SU-DHL-6 (cell line): ENCODE results near the gene CCDC83.

Source experiments
- H2AFZ ChIP-seq: fragments of 200-600 bp; sonication (generic); 2 replicates; pipeline ENCODE4 v1.6.1; 2014; ENCODE audit warnings: low read depth, mild to moderate bottlenecking, moderate library complexity, mixed read lengths, antibody characterized with exemption, low read length; ENCODE audit not compliant: severe bottlenecking
- H3F3A ChIP-seq: fragments of 200-600 bp; shearing (Covaris generic); 2 replicates; pipeline ENCODE4 v1.6.0; 2016; ENCODE audit warnings: antibody characterized with exemption, mild to moderate bottlenecking; ENCODE audit not compliant: insufficient read depth
- H3K27ac ChIP-seq: fragments of 200-600 bp; sonication (generic); 2 replicates; pipeline ENCODE4 v1.5.1; 2016; ENCODE audit warnings: low read depth, mild to moderate bottlenecking, low read length, moderate library complexity, mixed read lengths
- H3K27me3 ChIP-seq: fragments of 200-600 bp; sonication (generic), shearing (Covaris generic); 2 replicates; pipeline ENCODE4 v1.6.0; 2014; ENCODE audit warnings: mild to moderate bottlenecking, low read length
- H3K36me3 ChIP-seq: fragments of 200-600 bp; sonication (generic); 2 replicates; pipeline ENCODE4 v1.6.1; 2014; ENCODE audit warnings: mild to moderate bottlenecking, low read length, mixed read lengths
- H3K4me2 ChIP-seq: fragments of 300-600, 200-600 bp; shearing (Covaris generic), sonication (generic); 2 replicates; pipeline ENCODE4 v1.6.0; 2014; ENCODE audit warnings: low read length, low read depth, mild to moderate bottlenecking; ENCODE audit not compliant: poor library complexity, severe bottlenecking
- H3K4me3 ChIP-seq: fragments of 200-600 bp; sonication (generic); 2 replicates; pipeline ENCODE4 v1.5.1; 2014; ENCODE audit warnings: antibody characterized with exemption, low read length, mild to moderate bottlenecking, mixed read lengths; ENCODE audit not compliant: insufficient read depth, poor library complexity, severe bottlenecking
- H3K79me2 ChIP-seq: fragments of 200-600 bp; sonication (generic); 2 replicates; pipeline ENCODE4 v1.6.1; 2014; ENCODE audit warnings: mild to moderate bottlenecking, low read length, moderate library complexity; ENCODE audit not compliant: insufficient read depth
- H3K9ac ChIP-seq: fragments of 200-600 bp; sonication (generic); 2 replicates; pipeline ENCODE4 v1.7.0; 2014; ENCODE audit warnings: mild to moderate bottlenecking, low read length
- H3K9me2 ChIP-seq: fragments of 200-600 bp; sonication (generic); replicated peaks from 2 replicates; pipeline ENCODE4 v1.6.1; 2014; ENCODE audit warnings: low read length; ENCODE audit not compliant: insufficient read depth
- H3K9me3 ChIP-seq: fragments of 200-600 bp; sonication (generic); 2 replicates; pipeline ENCODE4 v1.6.1; 2014; ENCODE audit warnings: low read length, mixed read lengths; ENCODE audit not compliant: insufficient read depth
- H4K20me1 ChIP-seq: fragments of 200-600 bp; sonication (generic); 2 replicates; pipeline ENCODE4 v1.6.1; 2014; ENCODE audit warnings: low read depth, mild to moderate bottlenecking, antibody characterized with exemption, low read length, moderate library complexity, mixed read lengths
- CTCF ChIP-seq: fragments of 200-600 bp; sonication (generic); IDR thresholded peaks from one replicate; pipeline ENCODE4 v1.5.1; 2017; ENCODE audit warnings: antibody characterized with exemption, mild to moderate bottlenecking, low read length, moderate library complexity; ENCODE audit not compliant: insufficient read depth, poor library complexity, severe bottlenecking
- EZH2phosphoT487 ChIP-seq: fragments of 200-600 bp; sonication (generic), shearing (Covaris generic); conservative IDR thresholded peaks from 2 replicates; pipeline ENCODE4 v1.6.1; 2018; ENCODE audit warnings: mild to moderate bottlenecking, antibody characterized with exemption, low read length, moderate library complexity, mixed read lengths

The CCDC83 gene

GRCh38 chr11:85948884-85949283 lies 93.7 kb downstream of the CCDC83 start:
- H3K79me2 ChIP-seq, result no peaks in the 10 kb centered on the region
- 0 out of 2 replicates have a peak, but pooled peaks cover 3% of the 10 kb centered on the region for H3F3A ChIP-seq
- no peak overlapping the region for H2AFZ ChIP-seq
- H3K4me3 ChIP-seq, result no peak overlapping the region
- H3K27ac ChIP-seq, result no peak overlapping the region
- no peaks in the 10 kb centered on the region for H4K20me1 ChIP-seq
- no peaks in the 10 kb centered on the region for H3K27me3 ChIP-seq
- H3K9me2 ChIP-seq, result no peaks in the 10 kb centered on the region
- H3K9ac ChIP-seq, result no peak overlapping the region
- H3K9me3 ChIP-seq, result peaks cover 20% of the 10 kb centered on the region; the same call in 1 of the 2 replicates
- H3K4me2 ChIP-seq, result no peak overlapping the region
- peaks cover 5% of the 10 kb centered on the region; the same call in 1 of the 2 replicates for H3K36me3 ChIP-seq
- TF ChIP-seq EZH2phosphoT487 (no peak), CTCF (no peak)

GRCh38 chr11:85949798-85950197 lies 94.6 kb downstream of the CCDC83 start:
- Histone ChIP-seq H3K9ac (no peak overlapping the region), H3K27me3 (no peaks in the 10 kb centered on the region), H2AFZ (no peak overlapping the region), H3K27ac (no peak overlapping the region), H3F3A (0 out of 2 replicates have a peak, but pooled peaks cover 3% of the 10 kb centered on the region), H3K4me3 (no peak overlapping the region), H3K9me2 (no peaks in the 10 kb centered on the region), H4K20me1 (no peaks in the 10 kb centered on the region), H3K79me2 (no peaks in the 10 kb centered on the region), H3K4me2 (no peak overlapping the region), H3K36me3 (peaks cover 8% of the 10 kb centered on the region; the same call in 1 of the 2 replicates), H3K9me3 (peaks cover 18% of the 10 kb centered on the region; the same call in 1 of the 2 replicates)
- TF ChIP-seq EZH2phosphoT487, result no peak
- TF ChIP-seq CTCF, result no peak

- no peak overlapping the region for H3K4me2 ChIP-seq
- H3K27me3 ChIP-seq, result no peaks in the 10 kb centered on the region
- H2AFZ ChIP-seq, result no peak overlapping the region
- H3K36me3 ChIP-seq, result peaks cover 14% of the 10 kb centered on the region
- H3K79me2 ChIP-seq, result no peaks in the 10 kb centered on the region
- H4K20me1 ChIP-seq, result no peaks in the 10 kb centered on the region
- no peaks in the 10 kb centered on the region for H3K9me2 ChIP-seq
- TF ChIP-seq EZH2phosphoT487 (no peak), CTCF (no peak)
- 0 out of 2 replicates have a peak, but pooled peaks cover 3% of the 10 kb centered on the region for H3F3A ChIP-seq
- no peak overlapping the region for H3K9ac ChIP-seq
- peaks cover 11% of the 10 kb centered on the region; the same call in 1 of the 2 replicates for H3K9me3 ChIP-seq
- no peak overlapping the region for H3K4me3 ChIP-seq
- no peak overlapping the region for H3K27ac ChIP-seq
These were observed 95.3 kb downstream of the CCDC83 start for GRCh38 chr11:85950317-85951048.
